HAP-1 (cell line): Measurements from ENCODE around the gene CYP3A5.
"Not testable (repeated sequence)": the region's sequence is repeated elsewhere in the genome, so short reads cannot be mapped to it uniquely, and the experiment has no call there.

Experiments used
- DNase-seq, 2 experiments: peaks; one replicate each; pipeline ENCODE4 v3.0.0-alpha.2; 2016 to 2020; ENCODE audit warnings: low spot score in 2 of 2
- H3K27me3 ChIP-seq: fragments of 250-450 bp; sonication (Bioruptor Pico); 2 replicates; pipeline ENCODE4 v1.5.1; 2020; ENCODE audit warnings: low read depth, mild to moderate bottlenecking, moderate library complexity
- H3K36me3 ChIP-seq: fragments of 250-450 bp; sonication (Bioruptor Pico); replicated peaks from 2 replicates; pipeline ENCODE4 v1.5.1; 2020; ENCODE audit warnings: mild to moderate bottlenecking
- H3K4me1 ChIP-seq: fragments of 250-450 bp; sonication (Bioruptor Pico); 2 replicates; pipeline ENCODE4 v1.5.1; 2020; ENCODE audit warnings: mild to moderate bottlenecking
- H3K4me3 ChIP-seq: fragments of 250-450 bp; sonication (Bioruptor Pico); 2 replicates; pipeline ENCODE4 v1.5.1; 2020; ENCODE audit warnings: mild to moderate bottlenecking, moderate library complexity
- H3K9me3 ChIP-seq: fragments of 250-450 bp; sonication (Bioruptor Pico); 2 replicates; pipeline ENCODE4 v1.5.1; 2020; ENCODE audit warnings: mild to moderate bottlenecking, moderate library complexity
- in situ Hi-C: fragments of 300-500 bp; cut with MboI; formaldehyde crosslinking; loops from 3 replicates; pipeline ENCODE4 v1.14.3; 2020; ENCODE audit warnings: low sequenced_read_pairs, inconsistent platforms, mixed read lengths

Gene CYP3A5

DNA sequence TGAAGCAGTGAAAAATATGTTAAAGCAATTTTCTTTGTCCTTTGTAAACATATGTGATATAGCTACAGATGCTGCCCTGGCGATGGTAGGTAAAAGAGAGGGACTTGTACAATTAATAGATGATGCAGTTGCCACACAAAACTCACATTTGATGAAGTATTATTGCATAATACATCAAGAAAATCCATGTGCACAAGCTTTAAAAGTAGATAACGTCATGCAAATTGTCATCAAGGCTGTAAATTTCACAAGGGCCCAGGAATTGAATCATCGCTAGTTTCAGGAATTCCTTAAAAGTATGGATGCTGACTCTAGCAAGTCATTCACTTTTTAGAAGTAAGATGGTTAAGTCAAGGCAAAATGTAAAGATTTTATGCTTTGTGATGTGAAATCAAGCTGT, 10.0 kb downstream of the CYP3A5 start:
- Histone ChIP-seq H3K36me3 (no peaks in the 10 kb centered on the region), H3K4me1 (peaks cover 7% of the 10 kb centered on the region), H3K27me3 (no peaks in the 10 kb centered on the region), H3K4me3 (no peak overlapping the region), H3K9me3 (no peaks in the 10 kb centered on the region)
- no peak for DNase-seq
- in situ Hi-C loops = no loop called here

GRCh38 chr7:99668541-99668940, 11.3 kb downstream of the CYP3A5 start:
- Histone ChIP-seq H3K4me1 (peaks cover 7% of the 10 kb centered on the region), H3K27me3 (no peaks in the 10 kb centered on the region), H3K4me3 (no peak overlapping the region), H3K36me3 (no peaks in the 10 kb centered on the region), H3K9me3 (no peaks in the 10 kb centered on the region)
- DNase-seq = peak; percentile 59 to 84
- in situ Hi-C loops = no loop called here

DNA sequence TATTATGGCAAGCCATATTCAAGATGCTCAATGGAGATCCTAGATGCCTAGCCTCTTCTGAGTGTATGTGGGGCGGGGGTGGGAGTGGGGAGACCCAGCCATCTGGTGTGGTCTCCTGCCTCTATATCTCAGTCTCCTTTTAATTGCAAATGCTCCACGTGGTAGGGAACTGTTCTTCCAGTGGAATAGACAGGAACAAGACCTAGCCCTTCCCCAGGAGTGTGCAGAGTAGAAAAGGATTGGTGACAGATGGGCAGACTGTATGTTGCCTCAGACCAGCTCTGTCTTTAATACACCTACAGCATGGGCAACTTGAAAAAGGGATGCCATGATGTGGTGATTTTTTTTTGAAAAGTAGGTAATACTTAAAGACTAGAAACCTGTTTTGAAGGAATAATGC, 12.6 kb downstream of the CYP3A5 start:
- Histone ChIP-seq H3K4me1 (peaks cover 7% of the 10 kb centered on the region), H3K4me3 (no peak overlapping the region), H3K27me3 (no peaks in the 10 kb centered on the region), H3K9me3 (no peaks in the 10 kb centered on the region), H3K36me3 (no peaks in the 10 kb centered on the region)
- DNase-seq = no peak
- in situ Hi-C loops = no loop called here

DNA sequence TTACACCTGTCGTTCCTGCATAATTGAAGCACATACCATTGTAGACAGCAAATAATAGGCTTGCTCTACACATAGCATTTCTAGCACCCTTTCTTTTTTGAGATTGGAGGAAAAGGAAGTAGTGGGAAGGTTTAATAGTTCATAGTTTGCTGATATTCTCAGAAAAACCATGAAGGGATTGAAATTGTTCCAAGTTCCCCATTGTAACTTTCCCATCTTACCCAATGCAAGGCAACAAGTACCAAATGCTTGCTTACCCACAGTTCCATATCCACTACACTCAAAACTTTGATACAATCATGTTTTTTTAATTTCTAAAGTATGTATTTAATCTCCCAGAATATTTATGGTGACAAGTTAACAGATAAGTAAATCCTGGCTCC, 13.8 kb downstream of the CYP3A5 start:
- H3K4me1 ChIP-seq = peaks cover 7% of the 10 kb centered on the region
- no peak for DNase-seq
- in situ Hi-C loops = no loop called here
- no peak overlapping the region for H3K4me3 ChIP-seq
- no peaks in the 10 kb centered on the region for H3K36me3 ChIP-seq
- H3K27me3 ChIP-seq = no peaks in the 10 kb centered on the region
- no peaks in the 10 kb centered on the region for H3K9me3 ChIP-seq

DNA sequence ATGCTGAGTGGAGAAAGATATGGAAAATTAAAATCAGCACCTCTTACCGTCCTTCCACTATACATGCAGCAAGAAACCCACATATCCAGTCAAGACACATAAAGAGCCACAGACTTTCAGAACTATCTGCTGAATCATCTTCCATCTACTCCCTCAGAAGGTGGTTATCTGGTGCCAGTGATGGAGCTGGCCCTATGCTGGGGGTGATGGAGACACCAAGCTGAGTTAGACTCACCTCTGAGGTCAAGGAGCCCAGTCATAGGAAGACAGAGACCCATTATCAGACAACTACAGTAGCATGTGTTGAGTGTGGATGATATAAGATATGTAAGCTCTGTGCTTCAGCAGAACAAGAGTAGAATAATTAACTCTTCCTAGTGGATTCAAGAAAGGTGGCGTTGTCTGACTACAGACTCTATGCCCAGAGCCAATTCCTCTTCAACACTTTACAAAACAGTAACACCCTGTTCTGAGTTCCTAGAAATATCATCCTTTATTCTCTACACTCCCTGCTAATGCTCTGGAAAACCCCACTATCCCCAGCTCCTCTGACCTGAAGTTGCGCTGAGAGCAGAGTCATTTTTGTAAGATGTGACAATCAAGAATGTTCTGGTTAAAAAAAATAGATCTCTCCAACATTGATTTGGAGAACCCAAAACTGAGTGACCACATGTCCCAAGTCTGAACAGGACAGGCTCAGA, 14.3 kb downstream of the CYP3A5 start:
- in situ Hi-C loops = no loop called here
- no peak overlapping the region for H3K4me3 ChIP-seq
- no peak for DNase-seq

DNA sequence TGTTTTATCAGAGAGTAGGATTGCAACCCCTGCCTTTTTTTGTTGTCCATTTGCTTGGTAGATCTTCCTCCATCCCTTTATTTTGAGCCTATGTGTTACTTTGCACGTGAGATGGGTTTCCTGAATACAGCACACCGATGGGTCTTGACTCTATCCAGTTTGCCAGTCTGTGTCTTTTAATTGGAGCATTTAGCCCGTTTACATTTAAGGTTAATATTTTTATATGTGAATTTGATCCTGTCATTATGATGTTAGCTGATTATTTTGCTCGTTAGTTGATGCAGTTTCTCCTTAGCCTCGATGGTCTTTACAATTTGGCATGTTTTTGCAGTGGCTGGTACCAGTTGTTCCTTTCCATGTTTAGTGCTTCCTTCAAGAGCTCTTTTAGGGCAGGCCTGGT, 21.9 kb downstream of the CYP3A5 start:
- H3K9me3 ChIP-seq, in situ Hi-C loops, H3K36me3 ChIP-seq, H3K4me1 ChIP-seq, H3K27me3 ChIP-seq, DNase-seq, H3K4me3 ChIP-seq: not testable (repeated sequence)

More for the DNA sequence above, 14.3 kb downstream of the CYP3A5 start:
- H3K9me3 ChIP-seq = no peaks in the 10 kb centered on the region
- H3K36me3 ChIP-seq = no peaks in the 10 kb centered on the region
- H3K4me1 ChIP-seq = peaks cover 7% of the 10 kb centered on the region
- no peaks in the 10 kb centered on the region for H3K27me3 ChIP-seq

GRCh38 chr7:99654626-99655025, 25.2 kb downstream of the CYP3A5 start:
- H3K27me3 ChIP-seq, DNase-seq, H3K4me3 ChIP-seq, H3K9me3 ChIP-seq, H3K36me3 ChIP-seq, in situ Hi-C loops, H3K4me1 ChIP-seq: not testable (repeated sequence)

DNA sequence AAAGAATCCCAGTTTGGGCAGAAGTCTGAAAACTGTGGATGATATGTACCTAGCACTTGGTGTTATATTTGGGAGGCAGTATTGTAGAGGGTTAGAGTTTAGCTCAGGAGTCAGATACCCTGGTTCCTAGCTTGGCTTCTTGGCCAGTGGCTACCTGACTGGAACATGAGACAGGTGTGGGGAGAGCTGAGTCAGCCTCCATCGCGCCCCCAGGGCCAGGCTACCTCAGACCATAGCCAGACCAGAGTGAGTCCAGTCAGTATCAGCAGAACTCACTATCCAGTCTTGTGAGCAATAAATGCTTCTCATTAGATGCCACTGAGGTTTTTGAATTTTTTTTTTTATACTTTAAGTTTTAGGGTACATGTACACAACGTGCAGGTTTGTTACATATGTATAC, 26.0 kb downstream of the CYP3A5 start:
- no peaks in the 10 kb centered on the region for H3K9me3 ChIP-seq
- no peaks in the 10 kb centered on the region for H3K4me1 ChIP-seq
- no peaks in the 10 kb centered on the region for H3K36me3 ChIP-seq
- H3K27me3 ChIP-seq = no peaks in the 10 kb centered on the region
- no peak overlapping the region for H3K4me3 ChIP-seq
- in situ Hi-C loops = no loop called here
- no peak for DNase-seq

DNA sequence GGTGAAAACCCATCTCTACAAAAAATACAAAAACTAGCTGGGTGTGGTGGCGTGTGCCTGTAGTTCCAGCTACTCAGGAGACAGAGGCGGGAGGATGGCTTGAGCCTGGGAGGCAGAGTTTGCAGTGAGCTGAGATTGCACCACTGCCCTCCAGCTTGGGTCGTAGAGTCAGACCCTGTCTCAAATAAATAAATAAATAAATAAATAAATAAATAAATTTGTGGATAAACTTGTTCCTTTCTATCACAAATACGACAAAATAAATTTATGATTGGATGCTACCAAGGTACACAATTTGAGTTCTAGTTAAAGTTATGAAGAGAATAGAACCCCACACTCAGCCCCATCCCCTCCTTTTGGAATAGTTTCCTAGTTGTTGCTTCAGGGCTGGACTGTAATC, 26.5 kb downstream of the CYP3A5 start:
- H3K36me3 ChIP-seq, in situ Hi-C loops, H3K27me3 ChIP-seq: not testable (repeated sequence)

DNA sequence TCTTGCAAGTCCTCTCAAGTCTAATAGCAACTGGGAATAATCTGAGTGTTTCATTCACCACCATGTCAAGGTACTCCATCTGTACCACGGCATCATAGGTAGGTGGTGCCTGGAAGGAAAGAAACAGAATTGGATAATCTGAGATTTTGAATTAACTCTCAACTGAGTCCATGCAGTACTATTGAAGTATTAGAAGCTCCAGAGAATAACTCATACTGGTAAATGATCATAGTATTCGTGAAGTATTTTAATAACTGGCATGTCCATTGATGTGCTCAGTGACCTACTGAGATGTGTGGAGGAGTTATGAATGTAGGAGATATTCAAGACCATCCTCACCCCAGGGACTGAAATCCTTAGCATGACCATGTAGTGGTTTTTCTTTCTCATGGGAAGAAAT, 27.1 kb downstream of the CYP3A5 start:
- in situ Hi-C loops = no loop called here
- no peaks in the 10 kb centered on the region for H3K36me3 ChIP-seq
- no peaks in the 10 kb centered on the region for H3K9me3 ChIP-seq
- H3K27me3 ChIP-seq = no peaks in the 10 kb centered on the region
- no peaks in the 10 kb centered on the region for H3K4me1 ChIP-seq
- DNase-seq = no peak
- H3K4me3 ChIP-seq = no peak overlapping the region

More for the DNA sequence above, 26.5 kb downstream of the CYP3A5 start:
- not testable (repeated sequence) for H3K4me1 ChIP-seq, DNase-seq, H3K9me3 ChIP-seq, H3K4me3 ChIP-seq

DNA sequence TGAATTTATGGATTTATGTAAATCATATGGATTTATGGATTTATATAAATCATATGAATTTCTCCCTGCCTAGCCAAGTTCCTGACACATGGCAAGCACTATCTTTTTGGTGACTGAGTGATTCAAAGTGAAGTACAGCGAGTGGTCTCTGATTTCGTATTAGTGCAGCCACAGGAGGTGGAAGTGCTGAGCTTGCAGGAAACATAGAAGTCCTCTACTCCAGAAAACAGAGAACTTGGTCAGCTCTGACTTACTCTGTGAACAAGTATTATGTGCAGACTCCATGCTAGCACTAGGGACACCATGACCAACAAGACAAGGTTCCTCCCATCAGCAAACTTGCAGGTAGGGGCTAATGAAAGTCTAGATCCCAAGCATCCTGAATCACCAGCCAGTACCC, 28.5 kb downstream of the CYP3A5 start:
- in situ Hi-C loops = no loop called here
- no peak for DNase-seq
- H3K36me3 ChIP-seq = no peaks in the 10 kb centered on the region
- H3K4me1 ChIP-seq = no peaks in the 10 kb centered on the region
- H3K9me3 ChIP-seq = no peaks in the 10 kb centered on the region
- no peaks in the 10 kb centered on the region for H3K27me3 ChIP-seq
- no peak overlapping the region for H3K4me3 ChIP-seq

- H3K4me3 ChIP-seq = no peak overlapping the region
- H3K4me1 ChIP-seq = no peaks in the 10 kb centered on the region
- 0 out of 2 replicates have a peak, but pooled peaks cover 2% of the 10 kb centered on the region for H3K36me3 ChIP-seq
- no peaks in the 10 kb centered on the region for H3K9me3 ChIP-seq
- in situ Hi-C loops = no loop called here
- no peaks in the 10 kb centered on the region for H3K27me3 ChIP-seq
- no peak for DNase-seq
Observed at GRCh38 chr7:99648843-99649242, 31.0 kb downstream of the CYP3A5 start.

DNA sequence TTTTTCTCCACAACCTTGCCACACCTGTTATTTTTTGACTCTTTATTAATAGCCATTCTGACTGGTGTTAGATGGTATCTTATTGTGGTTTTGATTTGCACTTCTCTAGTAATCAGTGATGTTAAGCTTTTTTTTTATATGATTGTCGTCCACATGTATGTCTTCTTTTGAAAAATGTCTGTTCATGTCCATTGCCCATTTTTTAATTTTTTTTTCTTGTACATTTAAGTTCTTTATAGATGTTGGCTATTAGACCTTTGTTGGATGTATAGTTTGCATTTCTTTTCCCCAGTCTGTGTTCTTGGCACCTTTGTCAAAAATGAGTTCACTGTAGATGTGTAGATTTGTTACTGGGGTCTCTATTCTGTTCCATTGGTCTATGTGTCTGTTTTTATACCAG, 34.2 kb downstream of the CYP3A5 start:
- DNase-seq = no peak
- H3K36me3 ChIP-seq = 0 out of 2 replicates have a peak, but pooled peaks cover 2% of the 10 kb centered on the region
- no peaks in the 10 kb centered on the region for H3K27me3 ChIP-seq
- no peak overlapping the region for H3K4me3 ChIP-seq
- H3K9me3 ChIP-seq = no peaks in the 10 kb centered on the region
- in situ Hi-C loops = no loop called here
- no peaks in the 10 kb centered on the region for H3K4me1 ChIP-seq

- in situ Hi-C loops = no loop called here
- Histone ChIP-seq H3K4me3 (no peak overlapping the region), H3K36me3 (0 out of 2 replicates have a peak, but pooled peaks cover 2% of the 10 kb centered on the region), H3K4me1 (no peaks in the 10 kb centered on the region), H3K27me3 (no peaks in the 10 kb centered on the region), H3K9me3 (no peaks in the 10 kb centered on the region)
- no peak for DNase-seq
Observed at GRCh38 chr7:99644431-99644830, 35.4 kb downstream of the CYP3A5 start.

DNA sequence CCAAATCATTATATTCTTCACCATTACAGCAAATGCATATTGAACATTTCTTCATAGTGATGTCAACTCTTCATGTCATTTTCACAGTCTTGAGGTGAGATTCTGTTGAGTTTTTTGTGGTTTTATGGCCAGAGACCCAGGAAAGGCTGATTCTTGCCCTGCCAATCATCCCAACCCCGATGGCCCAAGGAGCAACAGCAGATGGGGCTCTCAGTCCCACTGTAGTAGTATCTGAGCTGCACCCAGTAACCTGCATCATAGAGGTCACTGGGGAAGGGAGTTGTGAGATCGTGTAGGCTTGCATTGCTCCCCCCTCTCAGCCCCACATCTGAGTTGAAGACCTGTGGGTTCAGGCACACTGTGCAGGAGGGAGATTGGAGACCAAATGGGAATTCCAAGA, 36.3 kb downstream of the CYP3A5 start:
- Histone ChIP-seq H3K4me3 (no peak overlapping the region), H3K27me3 (no peaks in the 10 kb centered on the region), H3K9me3 (no peaks in the 10 kb centered on the region), H3K36me3 (0 out of 2 replicates have a peak, but pooled peaks cover 2% of the 10 kb centered on the region), H3K4me1 (no peaks in the 10 kb centered on the region)
- in situ Hi-C loops = no loop called here
- DNase-seq = no peak
